ENCODE data around the gene NECAB3. TPM values are rescaled to one million over a fixed set of nuclear protein-coding genes. Genes with fewer than 3 reads are reported as not detected.

The NECAB3 gene
- total and polyA plus RNA-seq, 2 donors (not counting 1 experiment from before 2014, with no cell fraction given) = 8.5 to 11.8 TPM

DNA sequence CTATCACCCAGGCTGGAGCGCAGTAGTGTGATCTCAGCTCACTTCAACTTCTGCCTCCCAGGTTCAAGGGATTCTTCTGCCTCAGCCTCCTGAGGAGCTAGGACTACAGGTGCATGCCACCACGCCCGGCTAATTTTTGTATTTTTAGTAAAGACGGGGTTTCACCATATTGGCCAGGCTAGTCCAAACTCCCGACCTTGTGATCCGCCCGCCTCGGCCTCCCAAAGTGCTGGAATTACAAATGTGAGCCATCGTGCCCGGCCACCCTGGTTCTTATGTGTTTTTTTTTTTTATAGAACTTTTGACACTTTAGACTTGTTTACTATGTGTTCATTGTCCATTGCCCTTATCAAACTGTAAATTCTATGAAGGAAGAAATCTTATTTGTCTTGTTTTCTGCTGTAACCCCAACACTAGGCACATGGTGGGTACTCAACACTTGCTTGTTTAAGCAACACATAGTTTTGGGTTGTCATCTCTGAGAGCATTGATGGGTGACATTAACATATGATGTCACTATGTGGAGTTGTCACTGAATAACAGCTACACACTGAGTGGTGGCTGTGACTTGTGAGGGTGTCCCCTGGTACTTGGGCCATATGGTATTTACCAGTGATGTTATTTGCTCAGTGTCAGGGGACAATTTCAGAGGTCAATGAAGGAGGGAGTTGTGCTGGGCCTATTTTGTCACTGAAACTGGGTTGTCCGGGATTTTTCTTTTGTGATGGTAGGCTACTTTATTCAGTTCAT is 47.3 kb upstream of the NECAB3 start:
- WGBS (ENCODE audit: insufficient coverage) = 96% methylated on average over 5 of the region's 11 CpGs

More for the DNA sequence above, 47.3 kb upstream of the NECAB3 start:
- Mint-ChIP-seq H3K4me1 (peaks cover 14% of the 10 kb centered on the region), H3K9me3 (ENCODE audit: insufficient read depth) (peaks cover 2% of the 10 kb centered on the region), H3K4me3 (peak overlapping the region; percentile 41), H3K27me3 (no peaks in the 10 kb centered on the region), H3K27ac (no peak overlapping the region)
- Histone ChIP-seq H3K4me2 (replicated peaks; ENCODE audit: low read depth, low read length, poor library complexity, severe bottlenecking) (peak overlapping the region; percentile 89), H3K36me3 (replicated peaks in 1 of 2; ENCODE audit: control extremely low read depth in 1 of 2, control insufficient read depth in 1 of 2, extremely low read depth in 1 of 2, insufficient read depth in 2 of 2, low read length in 1 of 2) (no peaks in the 10 kb centered on the region), H3K9me3 (ENCODE audit: control extremely low read depth in 1 of 3, control insufficient read depth in 2 of 3, insufficient read depth in 1 of 3, low read length in 2 of 3) (peaks cover 0 to 7% (median 0%) of the 10 kb centered on the region in 3 donors), H2AFZ (ENCODE audit: insufficient read depth, low read depth, low read length, poor library complexity, severe bottlenecking) (no peak overlapping the region), H3K4me3 (ENCODE audit: control extremely low read depth in 1 of 5, extremely low read depth in 1 of 5, insufficient read depth in 1 of 5, low read depth in 2 of 5, low read length in 4 of 5) (no peak overlapping the region), H3K27ac (ENCODE audit: low read length in 2 of 2) (no peak overlapping the region), H3K4me1 (ENCODE audit: control insufficient read depth in 2 of 2, insufficient read depth in 2 of 2, low read length in 2 of 2) (peaks cover 8 to 16% of the 10 kb centered on the region in 2 donors), H3K9ac (ENCODE audit: low read length) (no peak overlapping the region), H4K20me1 (ENCODE audit: control insufficient read depth, insufficient read depth, low read length, poor library complexity, severe bottlenecking) (no peaks in the 10 kb centered on the region), H3K79me2 (ENCODE audit: control insufficient read depth, insufficient read depth, low read length) (no peaks in the 10 kb centered on the region), H3K27me3 (replicated peaks in 1 of 4; ENCODE audit: control extremely low read depth in 1 of 4, control insufficient read depth in 3 of 4, insufficient read depth in 4 of 4, low read length in 3 of 4) (no peaks in the 10 kb centered on the region)
- ChIA-PET POLR2A (interaction anchor here (0.7 to 2.2 kb wide), 4 partner anchors 55 to 242 kb away, joined by 3 to 12 read pairs (median 10); partner anchors contain the start of gene ACTL10), CTCF (interaction anchor here (0.7 to 1.0 kb wide), 2 partner anchors 8 to 32 kb away, joined by 3 read pairs; no protein-coding TSS in a partner anchor)
- intact Hi-C loops (cut with micrococcal nuclease) = loop anchor here (2.0 kb wide), 1 partner anchor 47 kb away; the partner anchor contains the start of gene NECAB3
- no peak for TF ChIP-seq EZH2 (IDR thresholded peaks at IDR 0.05; ENCODE audit: borderline replicate concordance, insufficient read depth, low read depth, low read length, poor library complexity, severe bottlenecking)
- TF ChIP-seq, protein P1, sequence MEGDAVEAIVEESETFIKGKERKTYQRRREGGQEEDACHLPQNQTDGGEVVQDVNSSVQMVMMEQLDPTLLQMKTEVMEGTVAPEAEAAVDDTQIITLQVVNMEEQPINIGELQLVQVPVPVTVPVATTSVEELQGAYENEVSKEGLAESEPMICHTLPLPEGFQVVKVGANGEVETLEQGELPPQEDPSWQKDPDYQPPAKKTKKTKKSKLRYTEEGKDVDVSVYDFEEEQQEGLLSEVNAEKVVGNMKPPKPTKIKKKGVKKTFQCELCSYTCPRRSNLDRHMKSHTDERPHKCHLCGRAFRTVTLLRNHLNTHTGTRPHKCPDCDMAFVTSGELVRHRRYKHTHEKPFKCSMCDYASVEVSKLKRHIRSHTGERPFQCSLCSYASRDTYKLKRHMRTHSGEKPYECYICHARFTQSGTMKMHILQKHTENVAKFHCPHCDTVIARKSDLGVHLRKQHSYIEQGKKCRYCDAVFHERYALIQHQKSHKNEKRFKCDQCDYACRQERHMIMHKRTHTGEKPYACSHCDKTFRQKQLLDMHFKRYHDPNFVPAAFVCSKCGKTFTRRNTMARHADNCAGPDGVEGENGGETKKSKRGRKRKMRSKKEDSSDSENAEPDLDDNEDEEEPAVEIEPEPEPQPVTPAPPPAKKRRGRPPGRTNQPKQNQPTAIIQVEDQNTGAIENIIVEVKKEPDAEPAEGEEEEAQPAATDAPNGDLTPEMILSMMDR (IDR thresholded peaks at IDR 0.05) = no peak
- no peak for ATAC-seq (ENCODE audit: low read depth)
- no peak for DNase-seq

Data from B cell (primary cell).